ENCODE results near the gene TMEM92.
A peak's percentile ranks its signal among the peaks of the same experiment; 100 is the strongest.
"Not testable (repeated sequence)": the region's sequence is repeated elsewhere in the genome, so short reads cannot be mapped to it uniquely, and the experiment has no call there.

TMEM92 gene

GRCh38 chr17:50262001-50262794 is 12.1 kb upstream of the TMEM92 start:
- no peak for DNase-seq

DNA sequence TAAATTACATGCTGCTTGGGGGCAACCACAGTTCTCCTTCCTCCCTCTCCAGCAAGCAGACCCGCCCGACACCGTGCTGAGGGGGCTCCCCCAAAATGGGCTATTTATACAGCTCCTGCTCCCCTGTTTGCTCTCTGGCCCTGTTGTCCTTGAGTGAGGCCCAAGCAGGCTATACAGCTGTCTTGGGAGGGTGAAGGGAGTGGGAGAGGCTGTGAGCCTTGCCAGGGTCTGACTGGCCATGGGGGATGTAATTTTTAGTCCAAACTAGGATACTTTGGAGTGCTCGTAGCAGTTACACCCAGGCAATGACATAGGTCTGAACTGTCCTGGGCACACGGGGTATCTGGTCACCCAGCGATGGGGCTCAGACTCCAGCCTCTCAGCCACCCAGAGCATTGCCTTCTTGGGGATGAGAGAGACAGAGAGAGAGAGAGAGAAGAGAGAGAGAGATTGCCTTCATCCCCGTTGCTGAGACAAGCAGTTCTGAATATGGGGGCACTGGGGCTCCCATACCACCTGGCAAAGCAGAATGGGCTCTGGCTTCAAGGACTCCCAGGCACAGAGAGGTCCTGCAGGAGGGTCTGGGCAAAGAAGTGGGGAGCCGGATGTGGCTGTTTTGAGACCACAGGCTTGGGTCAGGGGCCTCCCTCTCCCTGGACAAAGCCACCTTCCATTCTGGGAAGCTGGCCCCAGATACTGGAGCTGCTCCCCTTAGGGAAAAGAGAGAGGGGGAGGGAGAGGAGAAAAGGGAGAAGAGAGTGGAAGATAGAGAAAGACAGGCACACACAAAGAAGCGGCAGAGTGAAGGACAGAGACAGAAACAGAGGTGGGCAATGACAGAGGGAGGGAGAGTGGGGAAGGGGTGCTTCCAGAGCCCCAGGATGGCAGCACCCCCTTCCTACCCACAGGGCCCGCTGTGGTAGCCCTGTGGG is 10.7 kb upstream of the TMEM92 start:
- no peak for DNase-seq

DNA sequence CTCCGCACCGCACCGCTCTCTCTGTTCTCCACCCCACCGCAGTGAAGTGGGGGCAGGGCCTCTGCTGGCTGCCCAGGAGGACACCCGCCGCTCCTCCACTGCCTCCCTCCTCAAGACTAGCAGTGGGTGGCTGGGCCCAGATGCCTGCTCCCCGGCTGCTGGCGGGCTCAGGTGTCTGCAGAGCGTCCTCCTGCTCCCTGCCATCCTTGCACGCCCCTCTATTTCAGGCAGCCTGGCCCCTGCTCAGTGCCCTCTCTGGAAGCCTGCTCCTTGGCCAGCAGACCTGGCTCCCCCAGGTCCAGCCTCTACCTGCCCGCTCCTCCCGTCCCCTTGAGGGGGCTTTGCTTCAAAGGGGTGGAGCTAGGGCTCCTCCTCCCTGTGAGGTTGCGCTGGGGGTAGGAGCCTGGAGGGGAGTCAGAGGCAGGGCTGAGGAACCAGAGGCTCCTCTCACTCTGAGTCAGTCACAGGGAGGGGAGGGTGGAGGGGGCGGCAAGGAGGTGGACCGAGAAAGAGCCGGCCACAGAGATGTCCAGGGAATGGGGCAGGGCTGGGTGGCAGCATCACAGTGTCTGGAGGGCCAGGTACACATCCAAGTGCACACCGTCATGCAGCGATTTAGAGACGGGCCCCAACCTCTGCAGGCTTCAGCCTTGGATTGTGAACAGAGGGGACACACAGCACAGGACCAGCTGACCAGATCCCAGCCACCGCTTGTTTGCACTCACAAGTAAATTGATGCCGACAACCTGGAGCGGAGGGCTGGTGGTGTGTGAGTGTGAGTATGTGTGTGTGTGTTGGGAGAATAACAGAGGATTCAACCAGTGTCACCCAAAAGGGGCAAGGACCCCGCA is 9.8 kb upstream of the TMEM92 start:
- no peak for DNase-seq

DNA sequence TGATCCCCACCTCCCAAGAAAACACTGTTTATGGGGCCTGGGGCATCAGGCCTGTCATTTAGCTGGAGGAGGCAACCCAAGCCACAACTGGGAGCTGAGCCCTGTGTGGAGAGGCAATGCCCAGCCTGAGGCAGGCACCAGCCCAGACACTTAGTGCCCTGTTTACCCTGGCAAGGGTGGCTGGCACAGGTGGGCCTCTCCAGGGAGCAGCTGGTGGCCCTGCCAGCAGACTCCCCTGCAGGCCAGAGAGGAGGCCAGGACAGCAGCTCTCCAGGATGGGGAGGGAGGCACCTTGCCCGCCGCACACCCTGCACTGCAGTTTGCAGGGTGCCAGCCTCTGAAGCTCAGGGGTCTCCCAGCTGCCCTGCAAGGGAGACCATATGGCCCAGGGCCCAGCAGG is 9.1 kb upstream of the TMEM92 start:
- no peak for DNase-seq

DNA sequence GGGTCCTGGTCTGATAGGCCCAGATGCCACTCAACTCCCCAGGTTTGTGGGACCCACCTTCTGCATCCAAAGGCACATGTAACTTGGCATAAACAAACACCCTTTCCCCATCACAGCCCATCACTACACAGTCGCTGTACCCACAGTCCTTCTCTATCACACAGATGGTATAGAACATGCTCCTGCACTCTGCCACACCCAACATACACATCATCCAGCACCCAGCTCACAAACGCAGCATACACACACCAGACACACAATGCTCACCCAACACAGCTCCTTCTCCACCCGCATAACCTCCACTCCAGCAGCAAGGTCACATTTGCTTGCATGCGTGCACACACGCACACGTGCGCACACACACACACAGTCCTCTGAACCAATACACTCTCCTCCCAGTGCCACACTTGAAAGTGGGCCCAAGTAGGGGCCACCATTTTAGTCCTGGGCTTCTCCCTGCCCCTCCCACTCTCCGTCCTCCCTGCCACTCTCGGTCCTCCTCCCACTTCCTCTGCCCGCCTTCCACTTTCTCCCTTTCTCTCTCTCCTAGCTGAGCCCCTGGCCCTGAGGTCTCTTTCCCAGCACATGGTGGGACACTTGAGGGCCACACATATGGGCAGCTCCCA is 8.5 kb upstream of the TMEM92 start:
- no peak for DNase-seq

- DNase-seq = no peak
These were observed 7.7 kb upstream of the TMEM92 start for GRCh38 chr17:50266384-50267073.

GRCh38 chr17:50267074-50267841 is 7.0 kb upstream of the TMEM92 start:
- no peak for DNase-seq

DNA sequence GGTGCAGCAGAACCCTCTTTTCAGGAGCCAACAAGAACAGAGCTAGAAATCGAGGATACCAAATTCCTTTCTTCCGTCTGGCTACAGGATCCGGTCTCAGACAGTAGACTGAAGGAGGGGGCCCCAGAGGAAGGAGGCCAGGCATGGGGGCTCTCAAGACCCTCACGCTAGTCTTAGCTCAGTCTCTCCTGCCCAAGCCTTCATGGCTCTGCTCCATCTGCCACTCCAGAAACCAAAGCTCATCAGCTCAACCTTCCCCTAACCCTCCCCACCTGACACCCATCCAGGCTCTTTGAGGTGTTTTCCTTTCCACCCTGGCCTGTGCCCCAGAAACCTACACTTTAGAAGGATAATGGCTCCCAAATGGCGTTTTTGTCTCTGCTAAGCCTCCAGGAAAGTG is 6.2 kb upstream of the TMEM92 start:
- DNase-seq = no peak

DNA sequence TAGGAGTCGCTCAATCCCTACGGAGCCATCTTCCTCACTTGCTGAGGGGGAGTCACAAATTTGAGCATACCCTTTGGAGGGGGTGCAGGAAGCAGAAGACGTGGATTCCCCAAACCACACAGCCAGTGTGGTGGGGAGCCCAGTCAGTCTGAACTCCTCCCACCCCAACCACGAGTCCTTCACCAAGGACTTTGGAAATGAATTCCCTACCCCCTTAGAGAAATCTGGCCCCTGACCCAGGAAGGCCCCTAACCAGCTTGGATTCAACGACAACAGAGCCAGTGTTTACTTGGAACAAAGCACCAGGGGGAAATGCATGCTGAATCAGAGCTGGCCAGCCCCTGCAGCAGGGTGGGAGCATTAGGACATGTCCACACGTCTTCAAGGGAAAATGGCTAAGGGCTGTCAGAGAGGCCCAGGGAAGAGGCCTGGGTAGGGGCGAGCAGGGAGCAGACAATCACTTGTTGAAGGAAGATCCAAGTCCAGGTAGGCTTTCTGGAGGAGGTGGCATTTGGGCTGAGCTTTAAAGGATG is 5.5 kb upstream of the TMEM92 start:
- DNase-seq = no peak

DNA sequence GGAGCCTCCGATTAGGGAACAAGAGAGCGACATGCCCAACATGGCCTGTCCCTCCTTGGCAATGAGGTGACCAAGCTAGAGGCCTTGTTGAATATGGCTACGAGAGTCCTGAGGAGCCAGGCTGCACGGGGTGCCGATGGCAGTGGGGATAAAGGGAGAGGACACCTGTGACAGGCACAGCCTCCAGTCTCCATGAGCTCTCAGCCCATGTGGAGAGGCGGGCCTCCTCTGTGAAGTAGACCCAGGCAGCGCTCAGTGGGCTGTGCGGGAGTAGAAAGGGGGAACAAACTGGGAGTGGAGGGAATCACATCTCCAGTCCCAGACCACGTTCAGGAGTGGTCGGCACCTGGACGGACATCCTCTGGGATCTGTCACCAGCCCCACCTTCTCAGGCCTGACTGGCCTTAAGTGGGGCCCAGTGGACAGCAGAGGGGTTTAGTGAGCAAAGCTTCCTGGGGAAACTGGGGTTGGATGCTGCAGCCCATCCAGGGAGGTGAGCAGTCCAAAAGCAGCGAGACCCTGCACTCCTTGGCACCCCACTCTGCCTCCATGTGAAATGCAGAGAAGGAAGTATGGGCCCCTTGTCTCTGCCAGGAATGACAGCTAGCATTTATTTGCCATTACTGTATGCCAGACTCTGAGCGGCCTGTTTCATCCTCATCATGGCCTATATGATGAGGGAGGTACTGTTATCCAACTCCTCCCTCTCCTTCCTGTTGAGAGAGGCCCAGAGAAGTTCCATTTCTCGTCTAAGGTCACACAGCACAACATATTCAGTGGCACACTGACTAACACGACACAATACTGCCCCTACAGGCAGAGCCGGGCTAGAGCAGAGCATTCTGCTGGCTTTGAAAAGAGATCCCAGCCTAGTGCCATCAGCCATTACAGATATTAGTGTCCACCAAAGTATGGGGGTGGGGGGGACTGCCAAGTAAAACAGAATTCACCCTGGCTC is 4.5 kb upstream of the TMEM92 start:
- DNase-seq = peak; percentile 43

- DNase-seq = no peak
These were observed 3.6 kb upstream of the TMEM92 start for GRCh38 chr17:50270435-50271362.

DNA sequence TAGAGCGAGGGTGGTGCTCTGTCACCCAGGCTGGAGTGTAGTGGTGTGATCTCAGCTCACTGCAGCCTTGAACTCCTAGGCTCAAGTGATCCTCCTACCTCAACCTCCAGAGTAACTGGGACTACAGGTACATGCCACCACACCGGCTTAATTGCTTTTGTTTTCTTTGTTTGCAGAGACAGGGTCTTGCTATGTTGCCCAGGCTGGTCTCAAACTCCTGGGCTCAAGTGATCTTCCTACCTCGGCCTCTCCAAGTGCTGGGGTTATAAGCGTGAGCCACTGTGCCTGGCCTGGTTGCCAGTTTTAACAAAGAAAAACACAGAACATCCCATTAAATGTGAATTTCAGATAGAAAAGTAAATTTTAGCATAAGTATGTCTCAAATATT is 2.9 kb upstream of the TMEM92 start:
- DNase-seq = not testable (repeated sequence)

DNA sequence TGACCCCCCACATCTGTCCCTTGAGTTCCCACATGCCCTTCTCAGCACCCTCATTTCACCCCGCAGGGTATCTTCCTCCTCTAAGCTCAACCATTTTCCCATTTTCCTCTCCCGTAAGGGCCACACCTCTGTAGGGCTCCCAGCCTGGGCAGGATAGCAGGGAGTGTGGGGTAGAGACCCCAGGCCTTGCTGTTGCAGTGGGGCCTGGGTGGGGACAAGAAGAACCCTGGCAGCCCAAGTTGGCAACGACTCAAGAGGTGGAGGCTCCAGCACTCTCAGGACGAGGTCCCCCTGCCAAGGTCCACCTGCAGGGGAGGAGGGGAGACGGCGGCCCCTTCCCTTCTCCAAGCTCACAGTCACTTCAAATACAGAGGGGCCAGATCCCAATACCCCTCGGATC is 2.0 kb upstream of the TMEM92 start:
- DNase-seq = no peak

DNA sequence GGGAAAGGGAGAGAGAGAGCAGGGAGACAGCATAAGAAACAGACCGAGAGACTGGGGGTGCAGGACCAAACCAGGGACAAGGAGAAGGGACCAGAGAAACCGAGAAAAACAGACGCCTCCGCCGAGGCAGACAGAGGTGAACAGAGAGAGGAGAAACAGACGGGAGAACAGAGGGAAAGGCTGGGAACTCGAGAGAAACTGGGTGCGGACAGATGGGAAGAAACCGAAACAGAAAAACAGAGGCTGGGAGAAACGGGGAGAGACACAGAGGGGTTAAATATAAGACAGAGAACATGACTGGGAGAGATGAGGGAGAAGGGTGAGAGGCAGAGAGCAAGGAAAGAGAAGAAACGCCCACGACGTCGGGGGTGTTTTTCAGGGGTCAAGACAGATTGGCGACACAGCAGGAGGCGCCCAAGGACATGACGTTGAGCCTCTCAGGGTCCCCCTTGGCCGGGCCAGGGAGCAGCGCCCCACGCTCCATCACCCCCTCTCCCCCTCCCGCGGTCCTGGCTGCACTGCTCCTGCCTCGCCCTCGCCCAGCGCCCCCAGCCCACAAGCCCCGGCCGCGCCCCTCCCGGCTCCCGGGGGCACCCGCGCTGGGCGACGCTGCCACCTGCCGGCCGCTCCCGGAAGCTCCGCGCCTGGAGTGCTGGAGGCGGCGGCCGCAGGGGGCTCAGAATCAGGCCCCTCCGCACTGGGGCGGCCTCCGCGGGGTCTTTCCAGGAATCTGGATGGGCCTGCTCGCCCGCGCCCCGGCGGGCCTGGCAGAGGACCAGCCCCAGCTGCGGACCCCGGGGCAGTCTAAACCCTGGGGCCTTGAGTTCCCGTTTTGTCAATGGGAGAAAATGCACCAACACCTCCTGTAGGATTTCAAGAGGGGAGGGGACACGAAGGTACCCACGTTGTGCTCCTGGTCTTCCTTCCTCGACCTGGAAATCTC is 1.3 kb upstream of the TMEM92 start:
- DNase-seq = peak; percentile 41

DNA sequence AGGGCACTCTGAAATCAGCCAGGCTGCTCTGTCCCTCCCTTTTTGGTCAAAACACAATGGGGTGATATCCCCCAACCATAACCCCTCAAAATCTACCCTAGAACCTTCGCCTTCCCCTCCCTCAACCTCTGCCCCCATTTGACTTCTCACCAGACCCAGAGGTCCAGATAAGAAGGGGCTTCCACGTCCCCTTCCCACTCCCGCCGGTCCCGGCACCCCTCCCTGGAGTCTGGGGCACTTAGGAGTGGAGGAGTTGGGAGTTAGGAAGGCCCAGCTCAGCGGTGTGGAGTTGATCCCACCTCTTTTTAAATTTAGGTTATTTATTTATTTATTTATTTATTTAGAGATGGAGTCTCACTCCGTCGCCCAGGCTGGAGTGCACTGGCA is 619 bp upstream of the TMEM92 start:
- no peak for DNase-seq

DNA sequence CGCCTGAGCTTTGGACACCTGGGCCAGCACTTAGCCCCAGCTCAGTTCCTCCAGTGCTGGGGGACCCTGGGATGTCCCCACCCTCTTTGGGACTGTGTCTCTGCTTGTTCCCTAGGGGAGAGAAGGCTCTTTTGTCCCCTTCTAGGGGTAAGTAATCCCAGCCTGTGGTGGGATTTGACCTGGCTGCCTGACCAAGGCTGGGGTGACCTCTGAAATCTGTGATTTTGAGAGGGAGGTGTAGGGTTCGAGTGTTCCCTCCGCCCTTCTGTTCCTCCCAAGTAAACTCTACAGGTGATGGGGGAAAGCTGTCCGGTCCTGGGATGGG is 593 bp downstream of the TMEM92 start:
- no peak for DNase-seq

- DNase-seq = no peak
These were observed 1.0 kb downstream of the TMEM92 start for GRCh38 chr17:50275279-50275678.

Measured in NCI-H2171 (cell line).